A673 (cell line): ENCODE results near the gene OR56A3. TPM values are rescaled to one million over a fixed set of nuclear protein-coding genes. Genes with fewer than 3 reads are reported as not detected.
"Not testable (repeated sequence)": the region's sequence is repeated elsewhere in the genome, so short reads cannot be mapped to it uniquely, and the experiment has no call there.

Source experiments
- BruUV-seq: library from RNA; stranded (reverse); fragments of 400-500 nt; replicated peaks from 2 replicates; lab custom pipeline; 2021; lab: Mats Ljungman, UMichigan
- CTCF ChIA-PET: fragments of 300-600 bp; sonication (Branson Sonifier 250); formaldehyde crosslinking; loops from one replicate; lab custom pipeline; 2022; ENCODE audit warnings: antibody characterized with exemption; lab: Charles Lee
- POLR2A ChIA-PET: fragments of 300-600 bp; sonication (Branson Sonifier 250); formaldehyde crosslinking; loops from one replicate; lab custom pipeline; 2022; ENCODE audit warnings: antibody characterized with exemption; ENCODE audit not compliant: low non-redundant PET; lab: Charles Lee
- DNase-seq: peaks from one replicate; pipeline ENCODE4 v3.0.0-alpha.2; 2015; ENCODE audit warnings: low spot score
- H3K27ac ChIP-seq: fragments of 200-600 bp; sonication (generic); 2 replicates; pipeline ENCODE4 v1.5.1; 2016; ENCODE audit warnings: mixed run types, low read depth, mild to moderate bottlenecking, mixed read lengths, antibody characterized with exemption, low read length; ENCODE audit not compliant: poor library complexity, severe bottlenecking
- H3K27me3 ChIP-seq: fragments of 200-600 bp; sonication (generic); replicated peaks from 2 replicates; pipeline ENCODE4 v1.6.1; 2017; ENCODE audit warnings: mixed run types, low read depth, mild to moderate bottlenecking, mixed read lengths, antibody characterized with exemption, low read length; ENCODE audit not compliant: insufficient read depth, poor library complexity
- H3K36me3 ChIP-seq: fragments of 200-600 bp; sonication (generic); 2 replicates; pipeline ENCODE4 v1.6.1; 2016; ENCODE audit warnings: mixed run types, mild to moderate bottlenecking, mixed read lengths, antibody characterized with exemption, low read length; ENCODE audit not compliant: insufficient read depth, poor library complexity, severe bottlenecking
- H3K4me1 ChIP-seq: fragments of 200-600 bp; sonication (generic); 2 replicates; pipeline ENCODE4 v1.6.1; 2017; ENCODE audit warnings: mixed run types, mild to moderate bottlenecking, mixed read lengths, antibody characterized with exemption, low read length; ENCODE audit not compliant: insufficient read depth, poor library complexity, severe bottlenecking
- H3K4me3 ChIP-seq: fragments of 200-600 bp; sonication (generic); 2 replicates; pipeline ENCODE4 v1.5.1; 2016; ENCODE audit warnings: low read depth, mixed run types, mild to moderate bottlenecking, mixed read lengths, low read length; ENCODE audit not compliant: poor library complexity, severe bottlenecking
- H3K9me3 ChIP-seq: fragments of 200-600 bp; sonication (generic); 2 replicates; pipeline ENCODE4 v1.6.1; 2016; ENCODE audit warnings: mixed run types, low read depth, mild to moderate bottlenecking, mixed read lengths, antibody characterized with exemption, low read length; ENCODE audit not compliant: poor library complexity, severe bottlenecking
- EZH2 ChIP-seq: fragments of 200-600 bp; sonication (generic); IDR thresholded peaks from 2 replicates; pipeline ENCODE4 v1.6.1; 2017; ENCODE audit warnings: borderline replicate concordance, low read depth, mild to moderate bottlenecking, mixed read lengths, antibody characterized with exemption, low read length; ENCODE audit not compliant: poor library complexity, severe bottlenecking
- intact Hi-C: fragments of 100-400 bp; cut with micrococcal nuclease; formaldehyde crosslinking; loops from one replicate; pipeline ENCODE4 v1.10.0; 2022; ENCODE audit not compliant: unreplicated experiment
- total RNA-seq: library from RNA; stranded (reverse); gene quantifications from 2 replicates; pipeline ENCODE4 v1.2.3, GENCODE V29; 2021
- TF ChIP-seq, protein P1 (sequence below): fragments of 300-800, 200-600 bp; sonication (generic); conservative IDR thresholded peaks from 2 replicates; pipeline ENCODE4 v1.5.1; 2017; ENCODE audit warnings: low read depth, mild to moderate bottlenecking, antibody characterized with exemption, low read length, moderate library complexity, mixed read lengths

Gene OR56A3
- total RNA-seq, 1 experiment from 2014 or later, result not detected

DNA sequence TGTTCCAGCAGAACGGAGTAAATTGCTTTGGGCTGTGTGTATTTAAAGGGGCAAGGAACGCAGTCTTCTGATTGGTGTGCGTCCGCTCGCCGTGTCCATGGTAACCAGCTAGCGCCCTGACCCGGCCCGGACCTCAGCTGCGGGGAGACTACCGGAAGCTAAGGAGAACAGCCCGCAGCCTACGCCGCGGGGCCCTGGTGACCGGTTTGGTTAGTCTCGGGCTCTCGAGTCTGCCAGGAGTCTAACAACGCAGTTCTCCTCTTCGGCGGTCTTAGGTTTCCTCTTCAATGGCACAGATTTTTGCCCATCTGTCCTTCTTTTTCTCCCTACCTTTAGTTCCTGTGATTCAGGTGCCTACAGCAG, 3.5 kb upstream of the OR56A3 start:
- Histone ChIP-seq H3K36me3 (no peaks in the 10 kb centered on the region), H3K27ac (no peak overlapping the region), H3K9me3 (no peaks in the 10 kb centered on the region), H3K4me3 (no peak overlapping the region), H3K27me3 (peaks cover 10% of the 10 kb centered on the region), H3K4me1 (no peaks in the 10 kb centered on the region)
- ChIA-PET POLR2A (no interaction called here), CTCF (no interaction called here)
- DNase-seq, result no peak
- BruUV-seq, result no TSS peak
- TF ChIP-seq, protein P1, sequence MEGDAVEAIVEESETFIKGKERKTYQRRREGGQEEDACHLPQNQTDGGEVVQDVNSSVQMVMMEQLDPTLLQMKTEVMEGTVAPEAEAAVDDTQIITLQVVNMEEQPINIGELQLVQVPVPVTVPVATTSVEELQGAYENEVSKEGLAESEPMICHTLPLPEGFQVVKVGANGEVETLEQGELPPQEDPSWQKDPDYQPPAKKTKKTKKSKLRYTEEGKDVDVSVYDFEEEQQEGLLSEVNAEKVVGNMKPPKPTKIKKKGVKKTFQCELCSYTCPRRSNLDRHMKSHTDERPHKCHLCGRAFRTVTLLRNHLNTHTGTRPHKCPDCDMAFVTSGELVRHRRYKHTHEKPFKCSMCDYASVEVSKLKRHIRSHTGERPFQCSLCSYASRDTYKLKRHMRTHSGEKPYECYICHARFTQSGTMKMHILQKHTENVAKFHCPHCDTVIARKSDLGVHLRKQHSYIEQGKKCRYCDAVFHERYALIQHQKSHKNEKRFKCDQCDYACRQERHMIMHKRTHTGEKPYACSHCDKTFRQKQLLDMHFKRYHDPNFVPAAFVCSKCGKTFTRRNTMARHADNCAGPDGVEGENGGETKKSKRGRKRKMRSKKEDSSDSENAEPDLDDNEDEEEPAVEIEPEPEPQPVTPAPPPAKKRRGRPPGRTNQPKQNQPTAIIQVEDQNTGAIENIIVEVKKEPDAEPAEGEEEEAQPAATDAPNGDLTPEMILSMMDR, result no peak
- no peak for TF ChIP-seq EZH2
- intact Hi-C loops, result no loop called here

DNA sequence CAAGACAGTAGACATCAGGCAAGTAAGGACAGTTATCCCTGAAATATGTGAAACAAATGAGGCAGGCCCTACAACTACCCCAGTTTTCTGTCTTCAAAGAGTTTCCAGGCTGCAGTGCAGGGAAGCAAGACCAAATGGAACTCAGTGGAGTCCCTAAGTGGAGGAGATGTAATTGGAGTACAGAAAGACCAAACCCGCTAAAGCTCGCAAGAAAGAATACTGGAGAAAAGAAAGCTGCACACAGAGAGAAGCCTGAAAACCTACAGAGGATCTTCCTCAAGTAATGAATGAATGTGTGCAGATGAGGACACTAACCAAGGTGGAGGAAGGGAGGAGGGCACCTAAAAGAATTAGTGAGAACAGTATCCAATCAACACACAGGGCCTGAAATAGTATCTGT, 1.3 kb upstream of the OR56A3 start:
- no peaks in the 10 kb centered on the region for H3K36me3 ChIP-seq
- POLR2A ChIA-PET, result no interaction called here
- no peaks in the 10 kb centered on the region for H3K4me1 ChIP-seq
- H3K27ac ChIP-seq, result no peak overlapping the region
- peaks cover 15% of the 10 kb centered on the region for H3K27me3 ChIP-seq
- no TSS peak for BruUV-seq
- no peaks in the 10 kb centered on the region for H3K9me3 ChIP-seq
- intact Hi-C loops, result no loop called here
- DNase-seq, result no peak
- no peak overlapping the region for H3K4me3 ChIP-seq
- CTCF ChIA-PET, result no interaction called here
- TF ChIP-seq, protein P1, result no peak
- TF ChIP-seq EZH2, result no peak

DNA sequence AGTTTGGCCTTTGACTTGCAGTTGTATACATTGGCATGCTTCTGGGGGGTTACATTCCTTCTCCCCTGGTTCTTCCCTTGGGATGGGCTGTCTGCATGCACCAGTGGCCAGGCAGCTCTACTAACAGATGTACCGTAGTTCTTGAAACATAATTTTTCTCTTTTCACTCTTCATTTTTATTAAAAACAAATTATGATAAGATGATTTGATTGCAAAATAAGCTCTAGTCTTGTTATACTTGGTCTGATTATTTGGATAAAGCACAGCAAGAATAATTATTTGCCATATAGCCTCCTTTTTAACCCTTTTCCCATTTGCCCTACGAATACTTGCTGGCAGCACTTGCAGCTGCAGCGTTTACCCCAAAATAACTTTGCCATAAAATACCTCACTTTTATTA, 13.5 kb downstream of the OR56A3 start:
- no peak overlapping the region for H3K4me3 ChIP-seq
- no peaks in the 10 kb centered on the region for H3K9me3 ChIP-seq
- DNase-seq, result no peak
- H3K27ac ChIP-seq, result no peak overlapping the region
- no peak for TF ChIP-seq EZH2
- TF ChIP-seq, protein P1, result no peak
- CTCF ChIA-PET, result interaction anchor here (0.6 kb wide), 1 partner anchor 295 kb away, joined by 3 read pairs; no protein-coding TSS in a partner anchor
- BruUV-seq, result no TSS peak
- POLR2A ChIA-PET, result no interaction called here
- no peaks in the 10 kb centered on the region for H3K4me1 ChIP-seq
- H3K27me3 ChIP-seq, result no peaks in the 10 kb centered on the region
- H3K36me3 ChIP-seq, result no peaks in the 10 kb centered on the region
- intact Hi-C loops, result no loop called here

DNA sequence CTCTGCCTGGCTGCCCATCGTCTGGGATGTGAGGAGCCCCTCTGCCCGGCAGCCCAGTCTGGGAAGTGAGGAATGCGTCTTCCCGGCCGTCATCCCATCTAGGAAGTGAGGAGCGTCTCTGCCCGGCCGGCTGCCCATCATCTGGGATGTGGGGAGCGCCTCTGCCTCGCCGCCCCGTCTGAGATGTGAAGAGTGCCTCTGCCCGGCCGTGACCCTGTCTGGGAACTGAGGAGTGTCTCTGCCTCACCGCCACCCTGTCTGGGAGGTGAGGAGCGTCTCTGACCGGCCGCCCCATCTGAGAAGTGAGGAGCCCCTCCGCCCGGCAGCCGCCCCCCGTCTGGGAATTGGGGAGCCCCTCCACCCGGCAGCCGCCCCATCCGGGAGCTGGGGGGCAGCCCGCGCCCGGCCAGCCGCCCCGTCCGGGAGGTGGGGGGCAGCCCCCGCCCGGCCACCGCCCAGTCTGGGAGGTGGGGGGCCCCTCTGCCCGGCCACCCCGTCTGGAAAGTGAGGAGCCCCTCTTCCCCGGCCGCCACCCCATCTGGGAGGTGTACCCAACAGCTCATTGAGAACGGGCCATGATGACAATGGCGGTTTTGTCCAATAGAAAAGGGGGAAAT, 18.8 kb downstream of the OR56A3 start:
- H3K27me3 ChIP-seq, H3K36me3 ChIP-seq, BruUV-seq, H3K4me3 ChIP-seq, H3K27ac ChIP-seq, POLR2A ChIA-PET, H3K4me1 ChIP-seq, DNase-seq, CTCF ChIA-PET, H3K9me3 ChIP-seq, intact Hi-C loops: not testable (repeated sequence)
